ENCODE results near the gene SLCO4A1.

DNA sequence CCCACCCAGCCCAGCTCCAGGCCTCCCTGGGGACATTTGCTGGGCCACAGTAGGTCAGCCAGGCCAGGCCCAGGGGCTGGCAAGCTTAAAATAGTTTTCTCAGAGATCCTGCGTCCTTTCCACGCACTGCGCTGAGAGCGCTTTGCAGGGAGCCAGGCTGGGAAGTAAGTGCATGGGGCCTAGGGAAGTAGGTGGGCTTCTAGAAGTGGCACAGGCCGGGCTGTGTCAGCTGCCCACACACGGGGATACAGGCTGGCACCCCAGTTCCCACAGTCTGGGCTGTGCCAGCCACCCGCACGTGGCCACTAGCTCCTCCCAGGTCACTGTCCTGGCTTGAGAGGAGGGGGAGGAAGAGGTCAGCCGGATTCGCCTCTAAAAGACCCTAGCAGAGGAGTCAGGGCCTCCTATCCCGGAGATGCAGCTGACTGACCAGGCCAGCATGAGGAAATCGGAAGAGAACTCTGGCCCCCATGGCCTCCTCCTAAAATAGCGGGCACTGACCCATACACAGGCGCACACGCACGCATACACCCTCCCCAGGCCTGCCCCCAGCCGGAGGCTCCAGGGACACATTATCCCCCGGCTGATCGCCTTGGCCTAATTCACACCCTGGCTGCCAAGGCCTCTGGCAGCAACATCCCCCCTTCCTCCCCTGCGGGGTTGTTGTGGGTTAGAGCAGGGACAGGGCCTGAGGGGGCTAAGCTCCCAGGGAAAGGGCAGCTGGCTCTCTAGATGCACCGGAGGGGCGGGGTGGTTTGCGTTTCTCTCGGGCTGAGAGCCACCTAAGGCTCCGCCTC lies 5.4 kb downstream of the SLCO4A1 start:
- TF ChIP-seq, protein P1, sequence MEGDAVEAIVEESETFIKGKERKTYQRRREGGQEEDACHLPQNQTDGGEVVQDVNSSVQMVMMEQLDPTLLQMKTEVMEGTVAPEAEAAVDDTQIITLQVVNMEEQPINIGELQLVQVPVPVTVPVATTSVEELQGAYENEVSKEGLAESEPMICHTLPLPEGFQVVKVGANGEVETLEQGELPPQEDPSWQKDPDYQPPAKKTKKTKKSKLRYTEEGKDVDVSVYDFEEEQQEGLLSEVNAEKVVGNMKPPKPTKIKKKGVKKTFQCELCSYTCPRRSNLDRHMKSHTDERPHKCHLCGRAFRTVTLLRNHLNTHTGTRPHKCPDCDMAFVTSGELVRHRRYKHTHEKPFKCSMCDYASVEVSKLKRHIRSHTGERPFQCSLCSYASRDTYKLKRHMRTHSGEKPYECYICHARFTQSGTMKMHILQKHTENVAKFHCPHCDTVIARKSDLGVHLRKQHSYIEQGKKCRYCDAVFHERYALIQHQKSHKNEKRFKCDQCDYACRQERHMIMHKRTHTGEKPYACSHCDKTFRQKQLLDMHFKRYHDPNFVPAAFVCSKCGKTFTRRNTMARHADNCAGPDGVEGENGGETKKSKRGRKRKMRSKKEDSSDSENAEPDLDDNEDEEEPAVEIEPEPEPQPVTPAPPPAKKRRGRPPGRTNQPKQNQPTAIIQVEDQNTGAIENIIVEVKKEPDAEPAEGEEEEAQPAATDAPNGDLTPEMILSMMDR (IDR thresholded peaks at IDR 0.05): no peak
- no peak for TF ChIP-seq POLR2A (IDR thresholded peaks at IDR 0.05)
- peak in 1 of 2 donors; percentile 62 for TF ChIP-seq POLR2AphosphoS5 (IDR thresholded peaks at IDR 0.05; ENCODE audit: insufficient read depth in 1 of 2, low read depth in 1 of 2)

All from vagina (tissue), 2 donors.